SK-N-SH (cell line): ENCODE results near the gene ANKK1.

ENCODE experiments used
- CTCF ChIP-seq: fragments of 200-600 bp; sonication (generic); IDR thresholded peaks from 2 replicates; pipeline ENCODE4 v1.6.1; 2017; ENCODE audit warnings: antibody characterized with exemption, mild to moderate bottlenecking, moderate library complexity
- EP300 ChIP-seq, 2 experiments: IDR thresholded peaks; 2 replicates each; pipeline versions ENCODE4 v1.4.0 to v1.6.1; 2012; ENCODE audit warnings: borderline replicate concordance in 1 of 2, low read depth in 1 of 2, low read length in 1 of 2
- EZH2phosphoT487 ChIP-seq: fragments of 200-600 bp; sonication (generic); IDR thresholded peaks from 2 replicates; pipeline ENCODE4 v1.6.1; 2017; ENCODE audit warnings: low read depth, mixed run types, mild to moderate bottlenecking, antibody characterized with exemption, moderate library complexity, borderline replicate concordance
- GABPA ChIP-seq: IDR thresholded peaks from 2 replicates; pipeline ENCODE4 v1.4.0; 2012; ENCODE audit warnings: low read depth, mild to moderate bottlenecking
- JUND ChIP-seq: IDR thresholded peaks from 2 replicates; pipeline ENCODE4 v1.4.0; 2012
- POLR2AphosphoS5 ChIP-seq: IDR thresholded peaks from 2 replicates; pipeline ENCODE4 v1.6.1; 2012; ENCODE audit warnings: low read depth, low read length
- RAD21 ChIP-seq: IDR thresholded peaks from 2 replicates; pipeline ENCODE4 v1.6.1; 2012; ENCODE audit warnings: mild to moderate bottlenecking, low read length
- TCF12 ChIP-seq: IDR thresholded peaks from 2 replicates; pipeline ENCODE4 v1.4.0; 2012
- TEAD4 ChIP-seq: IDR thresholded peaks from 2 replicates; pipeline ENCODE4 v1.4.0; 2012; ENCODE audit warnings: mild to moderate bottlenecking, borderline replicate concordance; ENCODE audit not compliant: insufficient read depth
- YY1 ChIP-seq: IDR thresholded peaks from 2 replicates; pipeline ENCODE4 v1.4.0; 2012; ENCODE audit warnings: low read depth, mild to moderate bottlenecking

DNA sequence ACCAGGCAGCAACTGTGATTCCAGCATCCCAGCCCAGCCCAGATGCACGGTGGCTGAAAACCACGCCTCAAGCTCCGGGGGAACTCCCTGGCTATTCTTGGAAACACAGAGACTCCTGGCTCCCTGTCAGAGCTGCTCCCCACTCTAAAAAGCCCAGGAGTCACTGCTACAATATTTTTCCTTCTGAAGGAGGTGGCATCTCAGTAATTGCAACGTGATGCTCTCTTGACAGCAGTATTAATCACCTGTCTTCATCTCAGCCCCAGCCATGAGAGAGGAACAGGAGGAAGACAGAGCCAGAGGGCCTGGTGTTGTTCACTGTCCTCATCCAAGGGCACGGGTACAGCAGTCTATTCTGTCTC lies 60.7 kb downstream of the ANKK1 start:
- no peak for TF ChIP-seq CTCF
- TF ChIP-seq GABPA = no peak
- TF ChIP-seq POLR2AphosphoS5 = no peak
- no peak for TF ChIP-seq TCF12
- no peak for TF ChIP-seq EZH2phosphoT487
- no peak for TF ChIP-seq TEAD4
- TF ChIP-seq JUND = no peak
- TF ChIP-seq RAD21 = no peak
- TF ChIP-seq YY1 = no peak
- TF ChIP-seq EP300 (IDR thresholded peaks at IDR 0.05; ENCODE audit: borderline replicate concordance in 1 of 2, low read depth in 1 of 2, low read length in 1 of 2) = no peak
